Activated naive CD4-positive, alpha-beta T cell treated with anti-CD3 and anti-CD28 coated beads for 36 hours (primary cell): ENCODE measurements around the gene ENO1. TPM values are rescaled to one million over a fixed set of nuclear protein-coding genes. Genes with fewer than 3 reads are reported as not detected.
"Not testable (repeated sequence)": the region's sequence is repeated elsewhere in the genome, so short reads cannot be mapped to it uniquely, and the experiment has no call there.

Source experiments
- CTCF ChIA-PET: fragments of 350-600 bp; sonication (Branson Sonifier 250); formaldehyde crosslinking; loops from one replicate; lab custom pipeline; 2021; ENCODE audit warnings: antibody characterized with exemption; lab: Charles Lee
- DNase-seq: peaks from one replicate; pipeline ENCODE4 v3.0.0-alpha.2; 2020
- H3K27ac Mint-ChIP-seq: one replicate; pipeline ENCODE4 v1.8.0; 2021; ENCODE audit warnings: mild to moderate bottlenecking, mixed read lengths
- H3K27me3 Mint-ChIP-seq: one replicate; pipeline ENCODE4 v1.8.0; 2021; ENCODE audit warnings: low read depth, mixed read lengths
- H3K36me3 Mint-ChIP-seq: one replicate; pipeline ENCODE4 v1.8.0; 2021; ENCODE audit warnings: low read depth, mixed read lengths
- H3K4me1 Mint-ChIP-seq: one replicate; pipeline ENCODE4 v1.8.0; 2021; ENCODE audit warnings: low read depth, mixed read lengths
- H3K4me3 Mint-ChIP-seq: one replicate; pipeline ENCODE4 v1.8.0; 2021; ENCODE audit warnings: mild to moderate bottlenecking, moderate library complexity, mixed read lengths
- H3K9me3 Mint-ChIP-seq: one replicate; pipeline ENCODE4 v1.8.0; 2021; ENCODE audit warnings: mixed read lengths
- intact Hi-C: fragments of 100-400 bp; cut with micrococcal nuclease; formaldehyde crosslinking; loops from one replicate; pipeline ENCODE4 v1.15.1; 2023
- total RNA-seq, 2 experiments: library from RNA; stranded (reverse); gene quantifications; one replicate each; pipeline ENCODE4 v1.2.3, GENCODE V29; 2021

ENO1 gene
- 1,000 to 10,000 TPM; 2,952 to 3,004 TPM for total RNA-seq

DNA sequence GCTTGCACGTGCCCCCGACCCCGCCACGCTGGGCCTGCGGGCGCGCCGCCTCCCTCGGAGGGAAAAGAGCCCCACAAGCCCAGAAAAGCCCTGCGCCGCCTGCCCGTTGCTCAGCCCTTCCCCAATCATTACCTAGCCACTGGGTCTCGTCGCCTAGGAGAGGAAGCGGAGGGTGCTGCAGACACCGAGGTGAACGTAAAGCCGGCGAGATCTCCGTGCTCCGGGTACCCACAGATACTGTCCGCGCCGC lies at the start of gene ENO1:
ENO1 (minus strand) TSS at position 239 of the 250 bp plus-strand sequence. CDS start 3,778 bp downstream, outside the sequence.
- CTCF ChIA-PET: interaction anchor here (0.7 to 2.4 kb wide), 3 partner anchors 13 to 232 kb away, joined by 3 to 10 read pairs (median 3); no protein-coding TSS in a partner anchor
- Mint-ChIP-seq H3K27me3 (no peaks in the 10 kb centered on the region), H3K4me3 (peak within 1 kb of the TSS; percentile 97), H3K27ac (peak within 1 kb of the TSS; percentile 99), H3K4me1 (peaks cover 32% of the 10 kb centered on the region), H3K36me3 (peaks cover 55% of the 10 kb centered on the region), H3K9me3 (no peaks in the 10 kb centered on the region)
- intact Hi-C loops: loop anchor here (1.0 to 10.0 kb wide), 9 partner anchors 11 to 776 kb away; partner anchors contain the start of genes GPR157 and PIK3CD
- DNase-seq: no peak

DNA sequence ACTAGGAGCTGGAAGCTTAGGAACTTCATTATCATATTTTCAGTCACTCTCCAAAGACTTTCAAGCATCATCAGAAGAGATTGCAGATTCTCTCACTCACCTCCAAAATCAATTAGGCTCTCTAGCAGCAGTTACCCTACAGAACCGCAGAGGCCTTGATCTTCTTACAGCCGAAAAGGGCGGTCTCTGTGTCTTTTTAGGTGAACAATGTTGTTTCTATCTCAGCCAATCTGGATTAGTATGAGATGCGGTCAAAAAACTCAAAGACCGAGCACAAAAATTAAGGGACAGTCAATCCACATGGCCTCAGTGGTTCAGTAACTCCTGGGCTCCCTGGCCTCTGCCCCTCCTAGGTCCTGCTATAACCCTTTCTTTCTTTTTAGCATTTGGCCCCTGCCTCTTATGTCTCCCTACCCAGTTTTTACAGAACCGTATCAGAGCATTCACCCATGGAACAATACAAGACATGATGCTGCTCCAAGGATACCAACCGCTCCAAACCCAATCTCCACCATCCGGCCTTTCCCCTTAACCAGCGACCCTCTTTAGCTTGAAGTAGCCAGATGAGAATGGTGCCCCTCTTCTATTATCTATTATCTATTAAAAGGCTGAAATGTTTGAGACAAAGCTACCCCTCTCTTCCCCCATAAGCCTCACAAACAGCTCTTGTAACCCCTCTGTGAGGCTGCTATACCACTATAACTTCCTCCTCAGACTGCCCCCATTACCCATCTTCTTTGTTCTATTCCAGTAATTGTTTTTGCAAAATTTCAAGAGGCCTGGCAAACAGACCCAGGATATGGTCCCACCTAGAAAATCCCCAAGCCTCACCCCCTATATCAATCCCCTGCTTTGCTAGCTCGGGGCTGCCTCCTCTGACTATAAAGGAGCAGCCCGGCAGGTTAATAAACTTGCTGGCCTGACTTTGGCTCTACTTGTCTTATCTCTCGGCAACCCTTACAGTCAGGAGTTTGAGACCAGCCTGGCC lies 48.5 kb upstream of the ENO1 start:
- CTCF ChIA-PET: interaction anchor here (0.7 to 1.6 kb wide), 4 partner anchors 9 to 60 kb away, joined by 3 to 7 read pairs (median 4); no protein-coding TSS in a partner anchor
- H3K9me3 Mint-ChIP-seq: no peaks in the 10 kb centered on the region
- peaks cover 17% of the 10 kb centered on the region for H3K4me1 Mint-ChIP-seq
- H3K4me3 Mint-ChIP-seq: no peak overlapping the region
- H3K36me3 Mint-ChIP-seq: no peaks in the 10 kb centered on the region
- H3K27me3 Mint-ChIP-seq: no peaks in the 10 kb centered on the region
- no peak overlapping the region for H3K27ac Mint-ChIP-seq
- peak; percentile 36 for DNase-seq
- intact Hi-C loops: loop anchor here (2.0 kb wide), 1 partner anchor 44 kb away; no protein-coding TSS in a partner anchor

DNA sequence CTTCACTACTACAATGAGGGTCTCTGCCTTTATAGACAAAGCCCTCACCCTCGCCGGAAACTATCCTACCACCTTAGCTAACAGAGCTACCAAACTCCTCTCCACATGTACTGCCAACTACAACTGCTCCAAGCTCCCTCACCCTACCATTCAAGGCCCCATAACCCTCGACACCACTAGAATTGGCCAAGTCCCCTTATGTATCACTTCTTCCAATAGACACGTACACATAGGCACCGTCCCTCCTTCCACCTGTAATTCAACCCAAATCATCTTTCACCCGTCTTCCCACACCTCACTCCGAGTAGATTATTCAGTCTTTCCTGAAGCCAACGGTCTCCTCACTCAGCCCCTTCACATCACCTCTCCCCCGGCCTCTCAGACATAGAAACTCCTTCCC lies 47.5 kb upstream of the ENO1 start:
- Mint-ChIP-seq H3K36me3 (no peaks in the 10 kb centered on the region), H3K27ac (no peak overlapping the region), H3K27me3 (no peaks in the 10 kb centered on the region), H3K4me3 (no peak overlapping the region), H3K4me1 (peaks cover 26% of the 10 kb centered on the region), H3K9me3 (no peaks in the 10 kb centered on the region)
- CTCF ChIA-PET: interaction anchor here (0.6 to 2.8 kb wide), 4 partner anchors 8 to 79 kb away, joined by 3 to 10 read pairs (median 4); partner anchors contain the start of gene CA6
- intact Hi-C loops: loop anchor here (2.0 kb wide), 1 partner anchor 45 kb away; no protein-coding TSS in a partner anchor
- no peak for DNase-seq

DNA sequence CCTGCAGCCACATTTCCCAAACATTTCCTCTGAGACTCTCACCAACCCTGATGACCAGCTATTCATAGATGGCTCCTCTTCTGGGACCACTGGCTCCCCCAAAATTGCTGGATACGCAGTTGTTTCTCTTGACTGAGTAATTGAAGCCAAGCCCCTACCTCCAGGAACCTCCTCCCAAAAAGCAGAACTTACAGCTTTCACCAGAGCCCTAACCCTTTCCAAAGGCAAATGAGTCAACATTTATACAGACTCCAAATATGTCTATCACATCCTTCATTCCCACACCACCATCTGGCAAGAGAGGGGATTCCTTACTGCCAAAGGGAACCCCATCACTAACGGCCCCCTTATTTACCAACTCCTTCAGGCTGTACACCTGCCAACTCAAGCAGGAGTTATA lies 46.9 kb upstream of the ENO1 start:
- H3K27me3 Mint-ChIP-seq: no peaks in the 10 kb centered on the region
- H3K36me3 Mint-ChIP-seq: no peaks in the 10 kb centered on the region
- no peak for DNase-seq
- no peak overlapping the region for H3K27ac Mint-ChIP-seq
- no peak overlapping the region for H3K4me3 Mint-ChIP-seq
- no peaks in the 10 kb centered on the region for H3K9me3 Mint-ChIP-seq
- CTCF ChIA-PET: interaction anchor here (0.6 to 2.8 kb wide), 6 partner anchors 15 to 83 kb away, joined by 3 to 10 read pairs (median 4); partner anchors contain the start of gene CA6
- intact Hi-C loops: no loop called here
- peaks cover 31% of the 10 kb centered on the region for H3K4me1 Mint-ChIP-seq

DNA sequence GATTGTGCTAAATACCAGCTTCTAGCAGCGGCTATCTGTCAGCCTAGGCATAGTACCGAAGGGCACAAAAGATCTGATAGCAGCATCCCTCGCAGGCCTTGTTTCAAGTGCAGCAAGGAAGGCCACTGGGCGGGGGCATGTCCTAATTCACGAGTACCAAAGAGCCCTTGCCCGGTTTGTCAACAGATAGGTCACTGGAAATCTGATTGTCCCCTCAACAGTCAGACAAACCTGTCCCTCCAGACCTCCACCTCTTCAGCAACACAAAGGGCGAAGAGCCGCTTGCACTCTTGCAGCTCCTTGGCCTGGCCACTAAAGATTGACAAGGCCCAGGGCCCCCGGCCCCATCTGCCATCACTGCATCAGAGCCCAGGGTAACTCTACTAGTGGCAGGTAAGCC lies 44.5 kb upstream of the ENO1 start:
- Mint-ChIP-seq H3K27ac (no peak overlapping the region), H3K4me3 (no peak overlapping the region), H3K27me3 (no peaks in the 10 kb centered on the region), H3K4me1 (peaks cover 28% of the 10 kb centered on the region), H3K36me3 (no peaks in the 10 kb centered on the region), H3K9me3 (no peaks in the 10 kb centered on the region)
- CTCF ChIA-PET: interaction anchor here (0.6 to 6.9 kb wide), 2 partner anchors 63 to 523 kb away, joined by 5 to 141 read pairs; no protein-coding TSS in a partner anchor
- intact Hi-C loops: no loop called here
- DNase-seq: no peak

DNA sequence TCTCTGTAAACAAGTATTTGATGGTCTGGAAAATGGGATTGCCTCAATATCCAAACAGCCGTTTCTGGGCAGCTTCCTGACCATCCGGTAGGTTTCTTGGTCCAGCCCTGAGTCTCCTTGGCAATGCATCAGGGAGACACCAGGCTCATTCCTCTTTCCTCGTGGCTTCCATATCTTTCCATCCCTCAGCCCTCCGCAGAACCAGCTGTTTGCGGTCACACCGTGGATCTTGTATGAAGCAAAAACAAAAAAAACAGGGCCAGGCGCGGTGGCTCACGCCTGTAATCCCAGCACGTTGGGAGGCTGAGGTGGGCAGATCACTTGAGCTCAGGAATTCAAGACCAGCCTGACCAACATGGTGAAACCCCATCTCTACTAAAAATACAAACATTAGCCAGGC lies 39.0 kb upstream of the ENO1 start:
- intact Hi-C loops: not testable (repeated sequence)

DNA sequence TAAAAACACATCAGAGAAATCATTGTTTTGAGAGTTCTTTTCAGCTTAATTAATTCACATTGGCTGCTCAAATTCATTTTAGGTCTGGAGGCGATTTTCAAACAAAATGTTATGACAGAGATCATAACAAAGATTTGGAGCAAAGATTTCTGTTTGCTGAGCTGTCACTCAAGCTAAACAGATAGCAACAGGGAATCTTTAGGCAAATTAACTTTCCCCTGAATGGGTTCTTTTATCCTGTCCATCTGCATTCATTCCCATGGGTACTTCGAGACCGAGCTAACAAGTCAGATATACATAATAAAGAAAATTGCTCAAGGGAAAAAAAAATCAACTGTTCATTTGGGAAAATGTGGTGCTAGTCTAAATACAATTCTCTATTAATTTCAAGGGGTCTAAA lies 37.0 kb upstream of the ENO1 start:
- no peaks in the 10 kb centered on the region for H3K36me3 Mint-ChIP-seq
- H3K4me3 Mint-ChIP-seq: no peak overlapping the region
- DNase-seq: no peak
- peaks cover 11% of the 10 kb centered on the region for H3K4me1 Mint-ChIP-seq
- CTCF ChIA-PET: interaction anchor here (1.1 to 3.1 kb wide), 4 partner anchors 69 to 89 kb away, joined by 3 to 43 read pairs (median 15); no protein-coding TSS in a partner anchor
- intact Hi-C loops: no loop called here
- no peaks in the 10 kb centered on the region for H3K27me3 Mint-ChIP-seq
- H3K27ac Mint-ChIP-seq: no peak overlapping the region
- no peaks in the 10 kb centered on the region for H3K9me3 Mint-ChIP-seq

More for the DNA sequence above, 39.0 kb upstream of the ENO1 start:
- H3K27ac Mint-ChIP-seq, H3K9me3 Mint-ChIP-seq, H3K27me3 Mint-ChIP-seq, H3K4me3 Mint-ChIP-seq, H3K36me3 Mint-ChIP-seq, DNase-seq: not testable (repeated sequence)
- peaks cover 28% of the 10 kb centered on the region for H3K4me1 Mint-ChIP-seq
- CTCF ChIA-PET: interaction anchor here (0.8 to 6.9 kb wide), 12 partner anchors 12 to 96 kb away, joined by 3 to 141 read pairs (median 4); no protein-coding TSS in a partner anchor

DNA sequence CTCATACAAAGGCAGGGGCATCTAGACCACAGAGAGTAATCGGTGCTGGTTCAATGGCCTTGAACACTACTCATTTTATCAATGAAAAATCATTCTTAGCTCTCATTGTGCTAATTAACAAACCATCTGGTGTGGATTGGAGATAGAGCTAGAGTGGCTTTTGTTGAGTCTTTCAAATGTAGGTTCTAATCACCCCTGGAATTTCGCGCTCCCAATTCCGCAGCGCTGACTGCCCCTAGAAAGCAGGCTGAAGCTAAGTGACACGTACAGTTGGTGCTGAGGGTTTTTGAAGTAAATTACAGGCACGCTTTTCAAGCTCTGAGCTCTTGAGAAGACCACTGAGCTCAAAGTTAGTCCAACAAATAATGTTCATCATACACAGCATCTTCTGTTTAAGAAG lies 36.0 kb upstream of the ENO1 start:
- Mint-ChIP-seq H3K27me3 (no peaks in the 10 kb centered on the region), H3K27ac (no peak overlapping the region), H3K4me3 (no peak overlapping the region), H3K36me3 (no peaks in the 10 kb centered on the region), H3K4me1 (peaks cover 9% of the 10 kb centered on the region), H3K9me3 (no peaks in the 10 kb centered on the region)
- CTCF ChIA-PET: interaction anchor here (0.5 to 3.1 kb wide), 11 partner anchors 13 to 576 kb away, joined by 3 to 43 read pairs (median 3); no protein-coding TSS in a partner anchor
- intact Hi-C loops: no loop called here
- no peak for DNase-seq

DNA sequence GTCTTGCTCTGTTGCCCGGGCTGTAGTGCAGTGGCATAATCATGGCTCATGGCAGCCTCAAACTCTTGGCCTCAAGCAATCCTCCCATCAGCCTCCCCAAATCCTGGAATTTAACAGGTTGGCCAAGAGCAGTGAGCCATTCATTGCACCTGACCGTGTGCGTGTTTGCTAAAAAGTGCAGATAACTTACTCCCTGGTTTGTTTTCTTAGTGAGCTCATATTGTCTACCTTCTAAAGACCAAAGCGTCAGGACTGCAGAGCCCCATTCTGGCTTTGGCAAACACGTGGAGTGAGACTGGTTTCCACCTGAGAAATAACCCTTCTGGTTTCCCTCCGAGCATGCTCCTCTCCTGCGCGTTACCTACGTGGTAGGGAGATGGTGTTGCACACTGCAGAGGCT lies 35.0 kb upstream of the ENO1 start:
- intact Hi-C loops: no loop called here
- Mint-ChIP-seq H3K9me3 (no peaks in the 10 kb centered on the region), H3K36me3 (no peaks in the 10 kb centered on the region)

DNA sequence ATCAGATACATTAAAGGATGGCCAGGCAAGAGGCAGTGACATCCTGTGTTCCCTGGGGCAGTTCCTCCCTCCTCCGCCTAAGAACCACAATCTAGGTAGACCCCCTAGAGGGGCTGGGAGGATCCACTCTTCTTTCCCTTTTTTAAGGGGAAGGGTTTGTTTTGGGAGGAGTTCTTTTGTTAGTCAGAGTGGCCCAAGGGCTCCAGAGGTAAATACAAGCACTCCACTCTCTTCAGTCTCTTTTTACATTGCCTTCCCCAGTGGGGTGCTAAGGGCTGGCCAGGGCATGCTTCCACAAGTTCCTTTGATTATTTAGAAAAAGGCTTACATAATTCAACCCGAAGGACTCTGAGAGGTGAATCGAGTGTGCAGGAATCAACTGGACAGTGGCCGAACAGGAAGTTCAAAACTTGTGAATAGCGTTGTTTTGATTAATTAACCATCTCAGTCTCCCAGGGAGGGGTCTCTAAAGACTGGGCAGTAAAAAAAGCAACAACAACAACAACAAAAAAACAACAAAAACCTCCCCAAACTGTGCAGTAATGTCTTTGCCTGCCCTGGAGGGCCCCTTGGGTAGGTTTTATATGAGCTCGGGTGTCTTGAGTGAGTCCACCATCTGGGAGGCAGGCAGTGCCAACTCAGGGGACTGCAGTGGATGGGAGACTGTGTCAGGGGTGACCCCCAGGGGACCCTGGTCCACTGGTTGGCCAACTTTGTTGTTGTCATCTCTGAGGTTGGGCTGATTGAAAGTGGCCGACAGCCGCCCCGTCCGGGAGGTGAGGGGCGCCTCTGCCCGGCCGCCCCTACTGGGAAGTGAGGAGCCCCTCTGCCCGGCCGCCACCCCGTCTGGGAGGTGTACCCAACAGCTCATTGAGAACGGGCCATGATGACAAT lies 33.2 kb upstream of the ENO1 start:
- Mint-ChIP-seq H3K36me3 (no peaks in the 10 kb centered on the region), H3K9me3 (no peaks in the 10 kb centered on the region), H3K27ac (no peak overlapping the region), H3K4me3 (no peak overlapping the region), H3K27me3 (no peaks in the 10 kb centered on the region), H3K4me1 (peaks cover 2% of the 10 kb centered on the region)
- CTCF ChIA-PET: interaction anchor here (1.5 kb wide), 1 partner anchor 78 kb away, joined by 4 read pairs; no protein-coding TSS in a partner anchor
- DNase-seq: no peak
- intact Hi-C loops: no loop called here

More for the DNA sequence above, 35.0 kb upstream of the ENO1 start:
- H3K4me3 Mint-ChIP-seq: no peak overlapping the region
- H3K4me1 Mint-ChIP-seq: peaks cover 7% of the 10 kb centered on the region
- CTCF ChIA-PET: interaction anchor here (3.0 to 3.1 kb wide), 2 partner anchors 74 to 91 kb away, joined by 27 to 43 read pairs; no protein-coding TSS in a partner anchor
- no peaks in the 10 kb centered on the region for H3K27me3 Mint-ChIP-seq
- DNase-seq: no peak
- no peak overlapping the region for H3K27ac Mint-ChIP-seq

DNA sequence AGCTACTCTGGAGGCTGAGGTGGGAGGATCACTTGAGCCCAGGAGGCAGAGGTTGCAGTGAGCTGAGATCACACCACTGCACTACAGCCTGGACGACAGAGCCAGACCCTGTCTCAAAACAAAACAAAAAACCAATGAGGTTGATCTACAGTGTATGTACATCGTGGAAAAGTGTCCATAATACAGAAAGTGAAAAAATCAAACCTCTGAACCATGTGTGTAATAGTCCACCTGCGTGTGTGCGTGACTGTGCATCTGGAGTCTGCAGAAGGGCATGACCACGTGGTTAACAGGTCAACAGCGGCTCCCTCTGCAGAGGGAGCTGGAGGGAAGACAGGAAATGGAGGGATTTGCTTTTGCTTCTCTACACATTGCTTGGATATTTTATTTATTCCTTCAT lies 32.4 kb upstream of the ENO1 start:
- intact Hi-C loops: no loop called here
- Mint-ChIP-seq H3K27me3 (no peaks in the 10 kb centered on the region), H3K9me3 (no peaks in the 10 kb centered on the region), H3K36me3 (no peaks in the 10 kb centered on the region), H3K27ac (no peak overlapping the region), H3K4me3 (no peak overlapping the region), H3K4me1 (peaks cover 4% of the 10 kb centered on the region)
- DNase-seq: no peak
- CTCF ChIA-PET: interaction anchor here (1.5 kb wide), 1 partner anchor 79 kb away, joined by 4 read pairs; no protein-coding TSS in a partner anchor
